Osteoblast (primary cell): ENCODE measurements around the gene PALM2AKAP2. TPM values are rescaled to one million over a fixed set of nuclear protein-coding genes. Genes with fewer than 3 reads are reported as not detected.

Experiments used
- DNase-seq: peaks from one replicate; pipeline ENCODE4 v3.0.0; 2011; ENCODE audit warnings: low spot score, mixed read lengths; ENCODE audit not compliant: insufficient read length; ENCODE audit errors: missing footprints
- H2AFZ ChIP-seq: 2 replicates; pipeline ENCODE4 v1.6.0; 2011; ENCODE audit warnings: mild to moderate bottlenecking, low read length
- H3K27ac ChIP-seq: 2 replicates; pipeline ENCODE4 v1.5.1; 2011; ENCODE audit warnings: mild to moderate bottlenecking, low read depth, low read length, moderate library complexity
- H3K27me3 ChIP-seq: 2 replicates; pipeline ENCODE4 v1.6.0; 2012; ENCODE audit warnings: mild to moderate bottlenecking, control low read depth, inconsistent platforms, low read length, moderate library complexity; ENCODE audit not compliant: insufficient read depth
- H3K36me3 ChIP-seq: 2 replicates; pipeline ENCODE4 v1.5.1; 2011; ENCODE audit warnings: mild to moderate bottlenecking, low read length, control low read depth, moderate library complexity; ENCODE audit not compliant: insufficient read depth
- H3K4me1 ChIP-seq: 2 replicates; pipeline ENCODE4 v1.5.1; 2011; ENCODE audit warnings: mild to moderate bottlenecking, low read length, control low read depth, moderate library complexity; ENCODE audit not compliant: insufficient read depth
- H3K4me2 ChIP-seq: 2 replicates; pipeline ENCODE4 v1.6.0; 2011; ENCODE audit warnings: mild to moderate bottlenecking, low read length; ENCODE audit not compliant: insufficient read depth
- H3K4me3 ChIP-seq: fragments of 200-600 bp; sonication (generic); 3 replicates; pipeline ENCODE4 v1.5.1; 2012; ENCODE audit warnings: mild to moderate bottlenecking, low read length, inconsistent platforms; ENCODE audit not compliant: insufficient read depth
- H3K79me2 ChIP-seq: 2 replicates; pipeline ENCODE4 v1.6.0; 2012; ENCODE audit warnings: mild to moderate bottlenecking, low read length, control low read depth, inconsistent platforms; ENCODE audit not compliant: insufficient read depth
- H3K9me3 ChIP-seq: 2 replicates; pipeline ENCODE4 v1.5.1; 2011; ENCODE audit warnings: low read depth, low read length, control low read depth
- H4K20me1 ChIP-seq: 2 replicates; pipeline ENCODE4 v1.6.0; 2012; ENCODE audit warnings: mild to moderate bottlenecking, low read length, control low read depth; ENCODE audit not compliant: insufficient read depth
- total RNA-seq: library from RNA; depleted of rRNA; stranded (reverse); fragments of >200 nt; gene quantifications from 2 replicates; pipeline ENCODE4 v1.2.3, GENCODE V29; 2012
- TF ChIP-seq, protein P1 (sequence below): IDR thresholded peaks from 2 replicates; pipeline ENCODE4 v1.5.1; 2011; ENCODE audit warnings: mild to moderate bottlenecking, low read depth, low read length, moderate library complexity; ENCODE audit errors: extremely low read depth

PALM2AKAP2 gene
- total RNA-seq, 1 donor = 25.3 TPM

- Histone ChIP-seq H3K4me2 (no peak overlapping the region), H2AFZ (no peak overlapping the region), H3K36me3 (no peaks in the 10 kb centered on the region), H3K79me2 (no peaks in the 10 kb centered on the region), H3K9me3 (no peaks in the 10 kb centered on the region), H3K4me3 (no peak overlapping the region), H3K27ac (no peak overlapping the region), H3K27me3 (peaks cover 22% of the 10 kb centered on the region), H3K4me1 (peaks cover 8% of the 10 kb centered on the region), H4K20me1 (no peaks in the 10 kb centered on the region)
- no peak for DNase-seq
- TF ChIP-seq, protein P1, sequence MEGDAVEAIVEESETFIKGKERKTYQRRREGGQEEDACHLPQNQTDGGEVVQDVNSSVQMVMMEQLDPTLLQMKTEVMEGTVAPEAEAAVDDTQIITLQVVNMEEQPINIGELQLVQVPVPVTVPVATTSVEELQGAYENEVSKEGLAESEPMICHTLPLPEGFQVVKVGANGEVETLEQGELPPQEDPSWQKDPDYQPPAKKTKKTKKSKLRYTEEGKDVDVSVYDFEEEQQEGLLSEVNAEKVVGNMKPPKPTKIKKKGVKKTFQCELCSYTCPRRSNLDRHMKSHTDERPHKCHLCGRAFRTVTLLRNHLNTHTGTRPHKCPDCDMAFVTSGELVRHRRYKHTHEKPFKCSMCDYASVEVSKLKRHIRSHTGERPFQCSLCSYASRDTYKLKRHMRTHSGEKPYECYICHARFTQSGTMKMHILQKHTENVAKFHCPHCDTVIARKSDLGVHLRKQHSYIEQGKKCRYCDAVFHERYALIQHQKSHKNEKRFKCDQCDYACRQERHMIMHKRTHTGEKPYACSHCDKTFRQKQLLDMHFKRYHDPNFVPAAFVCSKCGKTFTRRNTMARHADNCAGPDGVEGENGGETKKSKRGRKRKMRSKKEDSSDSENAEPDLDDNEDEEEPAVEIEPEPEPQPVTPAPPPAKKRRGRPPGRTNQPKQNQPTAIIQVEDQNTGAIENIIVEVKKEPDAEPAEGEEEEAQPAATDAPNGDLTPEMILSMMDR = no peak
These were observed 25.0 kb upstream of the PALM2AKAP2 start for GRCh38 chr9:109755040-109755439.

GRCh38 chr9:109759589-109759988, 20.4 kb upstream of the PALM2AKAP2 start:
- TF ChIP-seq, protein P1 = no peak
- no peak for DNase-seq
- H3K79me2 ChIP-seq = no peaks in the 10 kb centered on the region
- no peaks in the 10 kb centered on the region for H3K36me3 ChIP-seq
- no peak overlapping the region for H3K4me3 ChIP-seq
- no peaks in the 10 kb centered on the region for H3K4me1 ChIP-seq
- no peaks in the 10 kb centered on the region for H3K9me3 ChIP-seq
- H3K4me2 ChIP-seq = no peak overlapping the region
- H3K27ac ChIP-seq = no peak overlapping the region
- no peak overlapping the region for H2AFZ ChIP-seq
- H4K20me1 ChIP-seq = no peaks in the 10 kb centered on the region
- peaks cover 25% of the 10 kb centered on the region for H3K27me3 ChIP-seq

DNA sequence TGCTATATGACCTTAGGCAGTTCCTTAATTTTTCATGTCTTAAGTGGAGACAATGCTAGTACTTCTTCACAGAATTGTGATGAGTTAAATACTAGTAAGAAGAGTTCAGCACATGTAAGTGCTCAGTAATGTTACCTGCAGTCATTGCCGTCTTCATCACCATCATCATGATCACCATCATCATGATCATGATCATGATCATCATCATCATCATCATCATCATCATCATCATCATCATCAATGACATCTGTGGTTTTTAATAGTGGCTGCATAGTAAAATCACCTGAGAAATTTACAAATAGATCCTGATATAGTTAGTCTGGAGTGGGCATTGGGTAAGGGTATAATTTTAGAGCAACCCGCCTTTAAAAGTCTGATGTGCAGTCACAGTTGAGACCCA, 14.7 kb upstream of the PALM2AKAP2 start:
- TF ChIP-seq, protein P1 = no peak
- Histone ChIP-seq H4K20me1 (no peaks in the 10 kb centered on the region), H3K36me3 (no peaks in the 10 kb centered on the region), H3K4me1 (peaks cover 20% of the 10 kb centered on the region), H3K79me2 (no peaks in the 10 kb centered on the region), H3K9me3 (no peaks in the 10 kb centered on the region), H3K4me2 (no peak overlapping the region), H3K27me3 (peaks cover 7% of the 10 kb centered on the region), H3K4me3 (no peak overlapping the region), H2AFZ (no peak overlapping the region), H3K27ac (no peak overlapping the region)
- DNase-seq = no peak

- H3K4me3 ChIP-seq = no peak overlapping the region
- DNase-seq = no peak
- no peak overlapping the region for H2AFZ ChIP-seq
- peaks cover 24% of the 10 kb centered on the region for H3K4me1 ChIP-seq
- H3K79me2 ChIP-seq = no peaks in the 10 kb centered on the region
- H3K36me3 ChIP-seq = no peaks in the 10 kb centered on the region
- TF ChIP-seq, protein P1 = no peak
- peaks cover 7% of the 10 kb centered on the region for H3K27me3 ChIP-seq
- H3K27ac ChIP-seq = peak overlapping the region; percentile 15
- H4K20me1 ChIP-seq = no peaks in the 10 kb centered on the region
- no peak overlapping the region for H3K4me2 ChIP-seq
- no peaks in the 10 kb centered on the region for H3K9me3 ChIP-seq
These were observed 14.2 kb upstream of the PALM2AKAP2 start for GRCh38 chr9:109765830-109766229.
